NCI-H526 treated with DMSO at 0.1 percent for 48 hours (cell line): ENCODE data around the gene NPFFR1.
"Not testable (repeated sequence)": the region's sequence is repeated elsewhere in the genome, so short reads cannot be mapped to it uniquely, and the experiment has no call there.

Experiments
- DNase-seq: peaks from one replicate; lab custom pipeline; 2025; lab: John Stamatoyannopoulos, UW

Gene NPFFR1

DNA sequence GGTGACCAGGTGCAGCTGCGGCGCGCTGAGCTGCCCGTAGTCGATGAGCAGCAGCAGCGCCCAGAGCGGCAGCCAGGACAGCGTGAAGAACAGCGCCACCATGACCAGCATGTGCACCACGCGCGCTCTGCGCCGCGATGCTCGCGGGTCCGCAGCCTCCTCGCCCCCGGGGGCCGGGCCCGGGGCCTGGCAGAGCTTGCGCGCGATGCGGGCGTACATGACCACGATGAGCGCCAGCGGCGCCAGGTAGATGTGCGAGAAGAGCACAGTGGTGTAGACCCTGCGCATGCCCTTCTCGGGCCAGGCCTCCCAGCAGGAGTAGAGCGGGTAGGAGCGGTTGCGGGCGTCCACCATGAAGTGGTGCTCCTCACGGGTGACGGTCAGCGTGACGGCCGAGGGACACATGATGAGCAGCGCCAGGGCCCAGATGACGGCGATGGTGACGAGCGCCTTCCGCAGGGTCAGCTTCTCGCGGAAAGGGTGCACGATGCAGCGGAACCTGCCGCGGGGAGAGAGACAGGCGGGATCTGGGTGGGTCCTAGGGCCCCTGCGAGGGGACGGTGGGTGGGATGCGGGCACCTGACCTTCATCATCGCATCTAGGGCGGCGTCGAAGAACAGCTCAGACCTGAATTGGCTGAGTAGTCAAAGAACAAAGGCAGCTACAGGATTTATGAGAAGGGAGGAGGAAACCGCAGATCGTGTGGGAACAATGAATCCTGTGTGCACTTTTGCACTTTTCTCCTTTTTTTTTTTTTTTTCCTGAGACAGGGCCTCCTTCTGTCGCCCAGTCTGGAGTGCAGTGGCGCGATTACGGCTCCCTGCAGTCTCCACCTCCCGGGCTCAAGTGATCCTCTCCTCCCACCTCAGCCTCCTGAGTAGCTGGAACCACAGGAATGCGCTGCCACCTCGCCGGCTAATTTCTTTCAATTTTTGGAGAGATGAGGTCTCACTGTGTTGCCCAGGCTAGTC is 28.2 kb downstream of the NPFFR1 start:
- DNase-seq = no peak

DNA sequence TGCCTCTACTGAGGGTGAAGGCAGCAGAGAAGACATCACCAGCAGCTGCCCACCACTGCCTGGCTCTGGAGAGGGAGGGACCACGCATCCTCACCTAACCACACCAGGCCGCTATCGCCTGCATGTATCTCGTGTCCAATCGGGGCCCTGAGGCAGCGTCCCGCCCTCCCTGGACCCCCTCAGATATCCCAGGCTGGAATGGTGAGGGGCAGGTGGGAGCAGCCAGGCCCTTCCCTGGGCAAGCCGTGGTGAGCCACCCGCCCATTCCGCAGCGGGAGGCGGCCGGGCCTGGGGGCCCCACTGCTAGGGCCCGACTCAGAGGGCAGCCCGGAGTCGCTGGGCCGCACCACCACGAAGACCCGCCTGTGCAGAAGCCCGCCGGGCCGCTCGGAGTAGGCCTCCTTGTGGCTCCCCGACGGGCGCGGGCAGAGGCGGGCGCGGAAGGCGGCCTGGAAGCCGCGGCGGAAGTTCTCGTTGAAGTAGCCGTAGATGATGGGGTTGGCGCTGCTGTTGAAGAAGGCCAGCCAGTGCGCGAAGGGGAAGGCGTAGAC is 29.0 kb downstream of the NPFFR1 start:
- DNase-seq = no peak

DNA sequence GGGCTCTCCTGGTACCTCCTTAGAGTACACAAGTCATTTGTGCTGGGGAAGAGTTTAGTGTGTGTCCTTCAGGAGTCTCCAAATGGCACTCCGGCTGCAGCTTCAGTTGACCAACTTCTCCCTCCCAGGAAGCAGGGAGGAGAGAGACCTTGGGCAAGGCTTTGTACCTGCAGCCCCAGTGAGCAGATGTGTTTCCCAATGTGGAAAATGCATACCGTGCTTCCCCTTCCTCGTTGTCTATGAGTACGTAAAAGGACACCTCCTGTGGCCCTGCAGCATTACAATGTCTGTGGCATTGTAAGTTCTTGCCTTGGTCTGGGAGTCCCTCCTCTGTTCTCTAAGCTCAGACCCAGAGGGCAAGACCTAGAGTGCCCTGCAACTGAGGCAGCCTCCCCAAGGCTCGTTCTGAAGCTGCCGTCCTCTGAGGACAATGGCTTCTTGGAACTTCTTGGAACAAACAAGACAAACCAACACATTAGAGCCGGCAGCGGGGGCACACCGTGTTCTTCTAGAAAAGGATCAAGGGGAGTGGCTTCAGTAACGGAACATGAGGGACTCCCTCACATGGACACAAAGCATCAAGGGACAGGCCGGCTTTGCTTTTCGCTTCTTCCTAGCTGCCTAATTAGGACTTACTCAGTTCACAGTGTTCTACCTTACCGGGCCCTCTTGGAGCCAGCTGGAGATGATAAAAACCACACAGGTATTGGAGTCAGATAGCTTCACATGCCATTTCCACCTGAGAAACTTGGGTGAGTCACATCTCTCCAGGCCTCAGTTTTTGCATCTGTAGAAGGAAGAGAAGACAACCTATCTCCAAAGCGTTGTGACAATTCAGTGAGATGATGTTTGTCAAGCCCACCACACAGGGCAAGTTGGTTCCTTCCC is 29.7 kb downstream of the NPFFR1 start:
- no peak for DNase-seq

DNA sequence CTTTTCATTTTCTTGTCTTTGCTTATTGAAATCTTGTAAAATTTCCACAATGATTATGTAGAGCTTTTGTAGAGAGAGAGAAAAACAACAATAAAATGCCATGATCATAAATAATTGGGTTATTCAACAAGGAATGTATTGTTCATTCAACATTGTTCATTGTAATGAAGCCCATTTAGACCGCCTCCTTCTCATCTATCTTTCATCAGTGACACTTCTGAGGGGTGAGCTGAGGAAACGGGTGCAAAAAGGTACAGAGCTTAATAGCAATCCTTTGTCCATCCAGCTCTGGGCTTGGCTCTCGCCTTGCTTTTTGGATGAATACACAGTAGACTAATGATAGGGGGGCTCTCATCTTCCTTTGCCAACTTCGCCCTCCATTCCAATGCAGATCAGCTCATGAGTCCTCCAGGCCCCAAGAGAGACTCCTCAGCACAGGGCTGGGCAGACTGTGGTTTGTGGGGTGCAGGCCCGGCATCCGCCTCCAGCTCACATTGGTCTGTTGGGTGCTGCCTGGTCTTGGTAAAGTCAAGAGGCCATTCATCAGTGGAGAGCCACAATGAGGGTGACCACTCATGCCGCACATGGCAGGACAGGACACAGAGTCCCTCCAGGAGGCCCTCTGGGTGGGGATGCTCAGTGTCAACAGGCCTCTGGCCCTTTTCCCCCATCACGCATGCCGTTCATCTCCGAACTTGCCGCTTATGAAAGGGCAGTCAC is 32.7 kb downstream of the NPFFR1 start:
- no peak for DNase-seq

DNA sequence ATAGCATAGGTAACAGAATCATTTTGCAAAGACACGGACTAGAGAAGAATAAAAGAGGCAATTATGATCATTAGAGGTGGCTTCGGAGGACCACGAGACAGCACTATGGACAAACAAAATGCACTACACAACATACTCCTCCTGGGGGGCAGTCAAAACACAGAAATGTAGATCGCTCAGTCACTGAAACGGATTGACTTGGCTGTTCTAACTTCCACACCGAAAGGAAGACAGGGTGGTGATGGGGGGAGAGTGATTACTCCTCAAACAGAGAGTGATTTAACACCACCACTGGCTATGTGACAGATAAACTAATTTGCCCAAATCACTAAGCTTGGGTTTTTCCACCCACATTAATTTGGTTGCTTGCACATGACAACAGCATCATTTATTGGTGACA is 36.4 kb downstream of the NPFFR1 start:
- DNase-seq = no peak

DNA sequence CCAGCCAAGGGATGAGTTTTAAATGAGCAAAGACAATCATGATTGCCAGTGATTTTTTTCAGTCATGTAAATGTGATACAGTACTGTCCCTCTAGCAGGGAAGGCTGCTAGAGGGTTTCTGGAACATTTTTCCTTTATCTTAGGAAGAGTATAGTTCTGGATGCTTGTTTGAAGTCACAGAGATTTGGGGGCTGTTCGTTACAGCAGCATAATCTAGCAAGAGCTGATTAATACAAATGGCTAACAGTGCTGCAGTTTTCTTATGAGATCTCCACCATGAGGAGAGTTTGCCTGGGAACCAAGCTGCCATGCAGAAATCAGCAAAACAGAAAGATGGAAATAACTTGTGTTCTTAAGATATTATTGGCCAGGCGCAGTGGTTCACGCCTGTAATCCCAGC is 42.7 kb downstream of the NPFFR1 start:
- no peak for DNase-seq

DNA sequence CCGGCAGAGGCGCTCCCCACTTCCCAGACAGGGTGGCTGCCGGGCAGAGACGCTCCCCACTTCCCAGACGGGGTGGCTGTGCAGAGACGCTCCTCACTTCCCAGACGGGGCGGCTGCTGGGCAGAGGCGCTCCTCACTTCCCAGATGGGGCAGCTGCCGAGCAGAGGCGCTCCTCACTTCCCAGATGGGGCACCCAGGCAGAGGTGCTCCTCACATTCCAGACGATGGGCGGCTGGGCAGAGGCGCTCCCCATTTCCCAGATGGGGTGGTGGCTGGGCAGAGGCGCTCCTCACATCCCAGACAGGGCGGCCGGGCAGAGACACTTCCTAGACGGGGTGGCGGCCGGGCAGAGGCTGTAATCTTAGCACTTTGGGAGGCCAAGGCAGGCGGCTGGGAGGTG is 43.8 kb downstream of the NPFFR1 start:
- DNase-seq = not testable (repeated sequence)

DNA sequence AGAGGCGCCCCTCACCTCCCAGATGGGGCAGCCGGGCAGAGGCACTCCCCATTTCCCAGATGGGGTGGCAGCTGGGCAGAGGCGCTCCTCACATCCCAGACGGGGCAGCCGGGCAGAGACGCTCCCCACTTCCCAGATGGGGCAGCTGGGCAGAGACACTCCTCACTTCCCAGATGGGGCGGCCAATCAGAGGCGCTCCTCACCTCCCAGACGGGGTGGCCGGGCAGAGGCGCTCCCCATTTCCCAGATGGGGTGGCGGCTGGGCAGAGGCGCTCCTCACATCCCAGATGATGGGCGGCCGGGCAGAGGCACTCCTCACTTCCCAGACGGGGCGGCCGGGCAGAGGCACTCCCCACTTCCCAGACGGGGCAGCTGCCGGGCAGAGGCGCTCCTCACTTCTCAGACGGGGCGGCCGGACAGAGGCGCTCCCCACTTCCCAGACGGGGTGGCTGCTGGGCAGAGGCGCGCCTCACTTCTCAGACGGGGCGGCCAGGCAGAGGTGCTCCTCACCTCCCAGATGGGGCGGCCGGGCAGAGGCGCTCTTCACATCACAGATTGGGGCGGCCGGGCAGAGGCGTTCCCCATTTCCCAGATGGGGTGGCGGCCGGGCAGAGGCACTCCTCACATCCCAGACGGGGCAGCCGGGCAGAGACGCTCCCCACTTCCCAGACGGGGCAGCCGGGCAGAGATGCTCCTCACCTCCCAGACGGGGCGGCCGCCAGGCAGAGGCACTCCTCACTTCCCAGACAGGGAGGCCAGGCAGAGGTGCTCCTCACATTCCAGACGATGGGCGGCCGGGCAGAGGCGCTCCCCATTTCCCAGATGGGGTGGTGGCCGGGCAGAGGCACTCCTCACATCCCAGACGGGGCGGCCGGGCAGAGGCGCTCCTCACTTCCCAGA is 44.5 kb downstream of the NPFFR1 start:
- DNase-seq = not testable (repeated sequence)

DNA sequence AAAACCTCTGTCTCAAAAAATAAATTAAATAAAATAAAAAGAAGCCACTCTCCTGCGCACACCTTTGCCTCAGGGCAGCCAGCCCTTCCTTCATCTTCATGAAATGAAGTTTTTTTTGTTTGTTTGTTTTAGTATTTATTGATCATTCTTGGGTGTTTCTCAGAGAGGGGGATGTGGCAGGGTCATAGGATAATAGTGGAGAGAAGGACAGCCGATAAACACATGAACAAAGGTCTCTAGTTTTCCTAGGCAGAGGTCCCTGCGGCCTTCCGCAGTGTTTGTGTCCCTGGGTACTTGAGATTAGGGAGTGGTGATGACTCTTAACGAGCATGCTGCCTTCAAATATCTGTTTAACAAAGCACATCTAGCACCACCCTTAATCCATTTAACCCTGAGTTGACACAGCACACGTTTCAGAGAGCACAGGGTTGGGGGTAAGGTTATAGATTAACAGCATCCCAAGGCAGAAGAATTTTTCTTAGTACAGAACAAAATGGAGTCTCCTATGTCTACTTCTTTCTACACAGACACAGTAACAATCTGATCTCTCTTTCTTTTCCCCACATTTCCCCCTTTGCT is 45.8 kb downstream of the NPFFR1 start:
- DNase-seq = not testable (repeated sequence)

DNA sequence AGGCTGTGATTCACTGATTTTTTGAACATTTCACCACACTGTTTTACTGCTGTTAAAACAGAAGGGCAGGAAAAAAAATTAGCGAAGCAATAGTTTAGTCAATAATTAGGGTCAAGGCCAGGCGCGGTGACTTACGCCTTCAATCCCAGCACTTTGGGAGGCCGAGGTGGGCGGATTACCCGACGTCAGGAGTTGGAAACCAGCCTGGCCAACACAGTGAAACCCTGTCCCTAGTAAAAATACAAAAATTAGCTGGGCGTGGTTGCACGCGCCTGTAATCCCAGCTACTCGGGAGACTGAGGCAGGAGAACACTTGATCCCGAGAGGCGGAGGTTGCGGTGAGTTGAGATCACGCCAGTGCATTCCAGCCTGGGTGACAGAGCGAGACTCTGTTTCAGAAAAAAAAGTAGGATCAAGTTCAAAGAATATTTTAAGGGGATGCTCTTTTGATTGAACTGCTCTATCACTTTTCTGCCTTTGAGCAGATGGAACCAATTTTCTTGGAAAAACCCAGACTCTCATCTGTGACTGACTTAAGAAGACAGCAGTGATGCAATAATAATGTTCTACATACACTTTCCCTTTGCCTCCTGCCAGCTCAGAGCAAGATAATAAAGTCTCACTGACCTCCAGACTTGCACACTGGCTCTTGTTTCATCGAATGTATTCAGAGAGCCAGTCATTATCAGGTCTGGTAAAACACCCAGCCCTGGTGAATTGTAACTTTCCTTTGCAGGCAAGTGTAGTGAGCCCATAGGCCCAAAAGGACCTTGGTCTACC is 48.9 kb downstream of the NPFFR1 start:
- no peak for DNase-seq

DNA sequence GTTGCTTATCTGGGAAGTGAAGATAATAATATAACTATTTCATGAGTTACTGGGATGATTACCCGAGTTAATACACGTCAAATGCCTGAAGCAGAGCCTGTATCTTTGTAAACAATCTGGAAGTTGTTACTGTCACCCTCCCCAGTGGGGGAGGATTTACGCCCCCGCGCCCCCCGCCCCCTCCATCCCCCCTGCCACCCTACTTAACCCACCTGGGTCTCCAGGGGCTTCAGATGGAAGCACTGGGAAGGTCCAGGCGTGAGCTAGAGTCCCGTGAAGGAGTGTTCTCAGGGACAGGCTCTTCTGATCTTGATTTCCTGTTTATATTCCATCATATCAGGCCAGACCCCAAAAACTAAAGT is 49.9 kb downstream of the NPFFR1 start:
- DNase-seq = no peak

DNA sequence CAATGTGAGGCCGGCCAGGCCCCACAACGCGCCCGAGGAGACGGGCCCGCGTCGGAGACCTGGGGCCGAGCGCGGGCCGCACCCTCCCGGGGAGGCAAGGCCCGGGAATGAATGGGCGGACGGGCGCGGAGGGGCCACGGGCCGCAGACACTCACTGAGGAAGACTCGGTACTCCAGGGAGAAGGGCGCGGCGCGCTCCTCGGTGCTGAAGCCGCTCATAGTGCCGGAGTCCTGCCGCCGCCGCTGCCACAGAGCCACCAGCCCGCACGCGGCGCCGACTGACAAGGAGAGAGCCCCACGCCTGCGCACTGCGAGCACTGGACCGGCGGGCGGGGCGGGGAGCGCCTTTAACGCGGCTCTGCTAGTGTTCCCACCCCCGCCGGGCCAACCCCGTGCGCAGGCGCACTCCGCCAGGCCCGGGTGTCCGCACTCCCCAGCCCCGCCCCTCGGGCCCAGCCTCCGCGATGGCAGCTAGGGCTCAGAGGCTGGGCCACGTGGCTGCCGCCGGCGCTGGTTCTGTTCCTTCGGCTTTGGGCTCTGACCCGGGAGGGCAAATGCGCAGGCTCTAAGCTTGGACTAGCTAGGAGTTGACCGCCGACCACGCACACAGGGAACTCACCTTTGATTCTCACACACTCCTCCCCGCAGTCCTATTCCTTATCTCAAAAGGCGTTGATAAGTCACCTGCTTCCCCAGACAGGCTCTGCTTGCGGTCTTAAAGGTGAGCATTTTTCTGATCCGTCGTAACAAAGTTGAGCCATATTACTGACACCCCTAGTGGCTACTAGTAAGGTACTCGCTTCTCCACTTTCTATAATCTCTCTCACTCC is 50.5 kb downstream of the NPFFR1 start, which contains the start of gene PPA1:
TSS of gene PPA1 (minus strand) at position 321 of the 830 bp plus-strand sequence. CDS start at position 219, 102 bp downstream.
- peak; percentile 84 for DNase-seq

DNA sequence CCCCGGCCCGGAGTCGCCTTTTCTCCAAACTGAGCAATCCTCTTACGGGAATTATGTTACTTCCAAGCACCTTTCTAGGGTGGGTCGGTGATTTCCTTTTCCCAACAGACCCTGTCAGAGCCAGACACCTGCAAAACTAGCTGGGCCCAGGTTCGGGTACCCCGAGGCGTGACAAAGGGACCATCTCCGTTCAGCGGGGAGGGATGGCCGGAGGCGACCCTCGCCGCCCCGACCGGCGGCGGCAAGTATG is 51.0 kb downstream of the NPFFR1 start:
- no peak for DNase-seq

DNA sequence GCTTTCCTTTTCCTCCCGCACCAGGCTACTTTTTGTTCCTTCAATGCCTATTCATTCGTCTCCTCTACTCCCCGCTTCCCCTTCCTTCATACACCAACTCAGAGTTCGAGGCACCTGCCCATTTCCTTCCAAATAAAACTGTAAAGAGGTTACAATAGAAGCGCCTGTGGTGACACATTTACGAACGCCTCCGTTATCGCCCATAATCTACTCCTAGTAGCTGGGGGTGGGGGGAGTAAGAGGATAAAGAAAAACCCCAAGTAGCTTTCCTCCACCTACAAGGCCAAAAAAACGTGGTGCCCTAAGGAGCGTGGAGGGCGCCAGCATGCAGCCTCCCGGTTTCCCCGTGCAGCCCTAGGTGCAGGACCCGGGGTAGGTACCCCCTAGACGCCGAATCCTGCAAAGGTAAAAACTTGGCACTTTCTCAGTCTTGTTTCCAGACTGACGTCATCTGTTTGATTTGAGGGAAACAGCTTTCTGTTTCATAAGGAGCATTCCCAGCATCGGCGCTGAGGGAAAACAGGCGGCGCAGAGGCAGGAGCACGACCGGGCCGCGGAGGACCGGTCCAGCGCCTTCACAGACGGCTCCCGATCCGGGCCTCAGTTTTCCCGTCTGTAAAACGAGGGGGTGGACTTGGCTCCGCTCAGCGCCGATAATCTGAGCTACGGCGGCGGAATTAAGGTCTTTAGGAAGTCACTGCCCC is 51.5 kb downstream of the NPFFR1 start:
- DNase-seq = no peak

DNA sequence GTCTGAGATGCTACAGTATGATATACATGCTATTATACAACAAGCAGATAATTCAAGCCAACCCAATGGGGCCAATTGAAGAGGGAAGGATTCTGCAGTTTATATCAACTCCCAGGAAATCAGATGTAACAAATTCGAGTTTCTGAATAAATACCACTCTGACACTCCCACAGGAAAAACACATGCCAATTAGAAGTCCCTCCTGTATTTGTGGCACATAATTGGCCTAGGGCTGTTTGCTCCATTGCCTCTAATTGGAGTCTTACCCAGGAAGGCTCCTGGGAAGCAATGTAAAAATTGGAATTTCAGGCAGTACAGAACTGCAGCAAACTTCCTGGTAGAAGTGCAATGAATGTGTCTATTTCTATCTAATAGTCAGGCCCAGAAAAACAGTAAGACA is 55.3 kb downstream of the NPFFR1 start:
- DNase-seq = no peak

DNA sequence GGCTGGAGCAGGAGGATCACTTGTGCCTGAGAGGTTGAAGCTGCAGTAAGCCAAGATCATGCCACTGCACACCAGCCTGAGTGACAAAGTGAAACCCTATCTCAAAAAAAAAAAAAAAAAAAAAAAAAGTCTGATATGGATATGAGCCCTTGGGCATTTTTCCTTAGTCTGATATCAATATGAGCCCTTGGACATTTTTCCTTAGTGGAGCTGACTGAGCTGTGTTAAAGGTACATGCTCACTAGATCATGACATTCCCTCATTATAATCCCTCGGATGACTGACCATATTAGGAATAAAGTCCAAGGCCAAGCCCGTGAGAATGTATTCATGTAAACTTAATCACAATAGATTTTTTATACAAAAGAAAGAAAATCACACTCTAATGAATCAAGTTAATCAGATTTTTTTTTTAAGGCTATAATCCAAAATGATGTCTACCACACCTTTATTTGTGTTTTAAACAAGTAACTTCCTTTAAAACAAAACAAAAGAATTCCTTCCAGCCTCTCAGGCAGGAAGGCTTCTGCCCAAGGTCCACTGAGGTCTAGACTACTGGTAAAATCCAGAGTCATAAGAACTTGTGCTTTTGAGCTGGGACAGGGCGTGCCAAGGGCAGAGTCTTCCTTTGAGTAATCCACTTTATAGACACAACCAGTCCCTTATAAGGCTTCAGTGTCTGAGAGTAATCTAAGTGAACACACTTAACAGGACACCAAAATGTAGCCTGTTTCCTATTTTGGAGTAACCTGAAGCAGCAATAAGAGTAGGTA is 56.1 kb downstream of the NPFFR1 start:
- DNase-seq = no peak

DNA sequence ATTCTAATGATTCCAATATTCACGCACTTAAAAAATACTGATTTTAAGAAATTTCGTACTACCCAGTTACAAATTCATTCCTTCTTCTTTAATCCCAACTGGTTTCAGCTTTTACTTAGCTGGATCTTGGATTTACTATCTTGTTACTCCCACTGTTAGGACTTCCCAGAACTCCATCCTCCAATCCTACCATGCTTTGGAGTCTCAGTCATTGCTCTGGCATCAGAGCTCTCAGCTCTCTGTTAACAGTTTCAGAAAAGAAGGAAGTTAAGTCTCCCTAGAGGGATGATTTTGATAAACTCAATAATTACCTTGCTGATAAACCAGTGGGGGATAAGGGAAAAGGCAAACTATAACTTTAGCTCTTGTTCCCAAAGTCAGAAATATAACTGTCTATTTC is 60.1 kb downstream of the NPFFR1 start:
- DNase-seq = no peak
